Activated CD4-positive, alpha-beta memory T cell treated with anti-CD3 and anti-CD28 coated beads for 36 hours (primary cell): ENCODE results near the gene NOVA2. TPM values are rescaled to one million over a fixed set of nuclear protein-coding genes. Genes with fewer than 3 reads are reported as not detected.

Experiments
- CTCF ChIA-PET: fragments of 350-600 bp; sonication (Branson Sonifier 250); formaldehyde crosslinking; loops from one replicate; lab custom pipeline; 2021; ENCODE audit warnings: antibody characterized with exemption, inconsistent platforms; lab: Charles Lee
- POLR2A ChIA-PET: fragments of 350-600 bp; sonication (Branson Sonifier 250); formaldehyde crosslinking; loops from one replicate; lab custom pipeline; 2021; ENCODE audit warnings: antibody characterized with exemption; lab: Charles Lee
- DNase-seq: peaks from one replicate; pipeline ENCODE4 v3.0.0-alpha.2; 2020
- H3K27ac Mint-ChIP-seq: one replicate; pipeline ENCODE4 v1.8.0; 2021; ENCODE audit warnings: mixed read lengths
- H3K27me3 Mint-ChIP-seq: one replicate; pipeline ENCODE4 v1.8.0; 2021; ENCODE audit warnings: mixed read lengths
- H3K36me3 Mint-ChIP-seq: one replicate; pipeline ENCODE4 v1.8.0; 2021; ENCODE audit warnings: mixed read lengths
- H3K4me1 Mint-ChIP-seq: one replicate; pipeline ENCODE4 v1.8.0; 2021; ENCODE audit warnings: low read depth, mixed read lengths
- H3K4me3 Mint-ChIP-seq: one replicate; pipeline ENCODE4 v1.8.0; 2021; ENCODE audit warnings: mild to moderate bottlenecking, mixed read lengths
- H3K9me3 Mint-ChIP-seq: one replicate; pipeline ENCODE4 v1.8.0; 2021; ENCODE audit warnings: mixed read lengths
- intact Hi-C: fragments of 100-400 bp; cut with micrococcal nuclease; formaldehyde crosslinking; loops from one replicate; pipeline ENCODE4 v1.15.1; 2023
- total RNA-seq, 2 experiments: library from RNA; stranded (reverse); gene quantifications; one replicate each; pipeline ENCODE4 v1.2.3, GENCODE V29; 2021

The NOVA2 gene
- total RNA-seq, 2 experiments from 2014 or later, result not detected

GRCh38 chr19:46016426-46017094 is 42.9 kb upstream of the NOVA2 start:
- Mint-ChIP-seq H3K27ac (no peak overlapping the region), H3K9me3 (no peaks in the 10 kb centered on the region), H3K4me1 (peaks cover 17% of the 10 kb centered on the region), H3K27me3 (peaks cover 13% of the 10 kb centered on the region), H3K36me3 (peaks cover 6% of the 10 kb centered on the region), H3K4me3 (peak overlapping the region; percentile 74)
- peak; percentile 88 for DNase-seq
- intact Hi-C loops, result loop anchor here (1.0 to 2.0 kb wide), 3 partner anchors 21 to 154 kb away; partner anchors contain the start of genes CCDC61 and SYMPK
- POLR2A ChIA-PET, result interaction anchor here (1.0 to 1.2 kb wide), 2 partner anchors 113 to 153 kb away, joined by 3 to 4 read pairs; partner anchors contain the start of gene SYMPK
- CTCF ChIA-PET, result interaction anchor here (0.6 to 2.9 kb wide), 14 partner anchors 9 to 251 kb away, joined by 3 to 30 read pairs (median 3); partner anchors contain the start of genes CCDC61, FOXA3 and SIX5

- ChIA-PET POLR2A (interaction anchor here (0.9 to 1.2 kb wide), 3 partner anchors 99 to 153 kb away, joined by 3 to 4 read pairs (median 3); partner anchors contain the start of gene SYMPK), CTCF (interaction anchor here (1.7 to 2.9 kb wide), 4 partner anchors 10 to 246 kb away, joined by 7 to 30 read pairs (median 10); partner anchors contain the start of genes FOXA3 and SIX5)
- Mint-ChIP-seq H3K4me3 (peak overlapping the region; percentile 74), H3K27ac (no peak overlapping the region), H3K36me3 (peaks cover 10% of the 10 kb centered on the region), H3K9me3 (no peaks in the 10 kb centered on the region), H3K27me3 (peaks cover 13% of the 10 kb centered on the region), H3K4me1 (peaks cover 17% of the 10 kb centered on the region)
- intact Hi-C loops, result loop anchor here (1.0 to 2.0 kb wide), 3 partner anchors 21 to 153 kb away; partner anchors contain the start of genes CCDC61 and SYMPK
- peak; percentile 59 for DNase-seq
These were observed 42.2 kb upstream of the NOVA2 start for GRCh38 chr19:46015687-46016425.

GRCh38 chr19:46014941-46015686 is 41.4 kb upstream of the NOVA2 start:
- H3K27me3 Mint-ChIP-seq, result peaks cover 13% of the 10 kb centered on the region
- CTCF ChIA-PET, result interaction anchor here (1.7 to 2.9 kb wide), 4 partner anchors 11 to 246 kb away, joined by 7 to 30 read pairs (median 10); partner anchors contain the start of genes FOXA3 and SIX5
- peak; percentile 79 for DNase-seq
- H3K9me3 Mint-ChIP-seq, result no peaks in the 10 kb centered on the region
- peaks cover 17% of the 10 kb centered on the region for H3K4me1 Mint-ChIP-seq
- intact Hi-C loops, result no loop called here
- H3K27ac Mint-ChIP-seq, result no peak overlapping the region
- peaks cover 10% of the 10 kb centered on the region for H3K36me3 Mint-ChIP-seq
- peak overlapping the region; percentile 67 for H3K4me3 Mint-ChIP-seq
- POLR2A ChIA-PET, result interaction anchor here (0.9 kb wide), 1 partner anchor 100 kb away, joined by 3 read pairs; no protein-coding TSS in a partner anchor

GRCh38 chr19:46014534-46014933 is 40.9 kb upstream of the NOVA2 start:
- intact Hi-C loops, result no loop called here
- Mint-ChIP-seq H3K27ac (no peak overlapping the region), H3K4me3 (no peak overlapping the region), H3K9me3 (no peaks in the 10 kb centered on the region), H3K4me1 (peaks cover 17% of the 10 kb centered on the region), H3K36me3 (peaks cover 10% of the 10 kb centered on the region), H3K27me3 (peaks cover 13% of the 10 kb centered on the region)
- no peak for DNase-seq
- CTCF ChIA-PET, result no interaction called here
- POLR2A ChIA-PET, result no interaction called here

- Mint-ChIP-seq H3K27me3 (peaks cover 5% of the 10 kb centered on the region), H3K9me3 (no peaks in the 10 kb centered on the region), H3K4me3 (no peak overlapping the region), H3K4me1 (peaks cover 5% of the 10 kb centered on the region), H3K36me3 (peaks cover 18% of the 10 kb centered on the region), H3K27ac (no peak overlapping the region)
- DNase-seq, result peak; percentile 75
- intact Hi-C loops, result no loop called here
- ChIA-PET POLR2A (no interaction called here), CTCF (interaction anchor here (0.6 to 3.0 kb wide), 21 partner anchors 8 to 889 kb away, joined by 3 to 10 read pairs (median 3); partner anchors contain the start of genes CCDC61, MYPOP and SYMPK)
These were observed 36.2 kb upstream of the NOVA2 start for GRCh38 chr19:46009530-46010510.

- Mint-ChIP-seq H3K4me3 (no peak overlapping the region), H3K27me3 (no peaks in the 10 kb centered on the region), H3K36me3 (peaks cover 16% of the 10 kb centered on the region), H3K27ac (no peak overlapping the region), H3K9me3 (no peaks in the 10 kb centered on the region), H3K4me1 (no peaks in the 10 kb centered on the region)
- CTCF ChIA-PET, result interaction anchor here (0.6 to 1.1 kb wide), 2 partner anchors 11 to 1646 kb away, joined by 3 to 4 read pairs; partner anchors contain the start of gene CCDC61
- intact Hi-C loops, result no loop called here
- POLR2A ChIA-PET, result no interaction called here
- DNase-seq, result no peak
These were observed 32.7 kb upstream of the NOVA2 start for GRCh38 chr19:46006411-46006810.

GRCh38 chr19:46002678-46003275 is 29.1 kb upstream of the NOVA2 start:
- POLR2A ChIA-PET, result no interaction called here
- Mint-ChIP-seq H3K4me3 (no peak overlapping the region), H3K36me3 (peaks cover 11% of the 10 kb centered on the region), H3K4me1 (peaks cover 24% of the 10 kb centered on the region), H3K27me3 (peaks cover 3% of the 10 kb centered on the region), H3K9me3 (no peaks in the 10 kb centered on the region), H3K27ac (no peak overlapping the region)
- DNase-seq, result no peak
- CTCF ChIA-PET, result interaction anchor here (0.8 kb wide), 1 partner anchor 26 kb away, joined by 3 read pairs; no protein-coding TSS in a partner anchor
- intact Hi-C loops, result no loop called here

- ChIA-PET CTCF (interaction anchor here (1.0 kb wide), 1 partner anchor 27 kb away, joined by 3 read pairs; no protein-coding TSS in a partner anchor), POLR2A (no interaction called here)
- Mint-ChIP-seq H3K36me3 (peaks cover 10% of the 10 kb centered on the region), H3K9me3 (no peaks in the 10 kb centered on the region), H3K4me3 (peak overlapping the region; percentile 52), H3K4me1 (peaks cover 24% of the 10 kb centered on the region), H3K27ac (no peak overlapping the region), H3K27me3 (peaks cover 3% of the 10 kb centered on the region)
- intact Hi-C loops, result no loop called here
- peak; percentile 83 for DNase-seq
These were observed 27.0 kb upstream of the NOVA2 start for GRCh38 chr19:46000491-46001246.

- Mint-ChIP-seq H3K27me3 (peaks cover 3% of the 10 kb centered on the region), H3K27ac (no peak overlapping the region), H3K4me1 (peaks cover 24% of the 10 kb centered on the region), H3K36me3 (peaks cover 6% of the 10 kb centered on the region), H3K9me3 (no peaks in the 10 kb centered on the region), H3K4me3 (no peak overlapping the region)
- CTCF ChIA-PET, result interaction anchor here (1.4 kb wide), 1 partner anchor 17 kb away, joined by 4 read pairs; no protein-coding TSS in a partner anchor
- intact Hi-C loops, result no loop called here
- DNase-seq, result peak; percentile 40
- POLR2A ChIA-PET, result no interaction called here
These were observed 26.0 kb upstream of the NOVA2 start for GRCh38 chr19:45999653-46000121.
